Left cardiac atrium (tissue), 4 donors: ENCODE measurements around the gene WDFY4. TPM values are rescaled to one million over a fixed set of nuclear protein-coding genes. Genes with fewer than 3 reads are reported as not detected.

ENCODE experiments used
- ATAC-seq, 2 donors: fragments of 200-7000 bp; cut with Tn5 transposase; one replicate each; pipeline ENCODE4 v1.9.1; 2020; ENCODE audit warnings: mild to moderate bottlenecking in 2 of 2, moderate library complexity in 2 of 2
- DNase-seq: peaks from one replicate; pipeline ENCODE4 v3.0.0-alpha.2; 2020
- intact Hi-C, 2 donors: fragments of 100-400 bp; cut with DNase I; formaldehyde crosslinking; loops; one replicate each; pipeline versions ENCODE4 v1.14.1 to v1.15.1; 2022 to 2023
- total RNA-seq, 2 donors: library from RNA; stranded (reverse); fragmentation: NEBNext Ultra II Directional; extraction: Animal tissue kit (Norgen Biotek cat#: 25700); gene quantifications; one replicate each; pipeline ENCODE4 v1.2.1, GENCODE V29; 2021
- donor health status: DM: no; HTN: yes; CAD: no.
- donor health status: DM: no; HTN: yes; CAD: no; lungs with severe emphysema.
- donor health status: DM: yes; HTN: yes; CAD: no.
- donor health status: Dilated cardiomyopathy.

The WDFY4 gene
- total RNA-seq, 2 donors from 2014 or later: 2.6 to 3.8 TPM

GRCh38 chr10:48653347-48653746 lies 31.3 kb upstream of the WDFY4 start:
- ATAC-seq (no peak), DNase-seq (no peak)
- intact Hi-C loops: loop anchor here in 1 of 2 donors (5.0 to 10.0 kb wide), 2 partner anchors 86 to 289 kb away; no protein-coding TSS in a partner anchor

- no peak for ATAC-seq
- DNase-seq: no peak
- intact Hi-C loops: loop anchor here in 1 of 2 donors (5.0 to 10.0 kb wide), 2 partner anchors 87 to 289 kb away; no protein-coding TSS in a partner anchor
Observed at GRCh38 chr10:48653944-48654698, 30.6 kb upstream of the WDFY4 start.

GRCh38 chr10:48655411-48656240 lies 29.0 kb upstream of the WDFY4 start:
- peak; percentile 77 to 91 for ATAC-seq
- peak; percentile 85 for DNase-seq

DNA sequence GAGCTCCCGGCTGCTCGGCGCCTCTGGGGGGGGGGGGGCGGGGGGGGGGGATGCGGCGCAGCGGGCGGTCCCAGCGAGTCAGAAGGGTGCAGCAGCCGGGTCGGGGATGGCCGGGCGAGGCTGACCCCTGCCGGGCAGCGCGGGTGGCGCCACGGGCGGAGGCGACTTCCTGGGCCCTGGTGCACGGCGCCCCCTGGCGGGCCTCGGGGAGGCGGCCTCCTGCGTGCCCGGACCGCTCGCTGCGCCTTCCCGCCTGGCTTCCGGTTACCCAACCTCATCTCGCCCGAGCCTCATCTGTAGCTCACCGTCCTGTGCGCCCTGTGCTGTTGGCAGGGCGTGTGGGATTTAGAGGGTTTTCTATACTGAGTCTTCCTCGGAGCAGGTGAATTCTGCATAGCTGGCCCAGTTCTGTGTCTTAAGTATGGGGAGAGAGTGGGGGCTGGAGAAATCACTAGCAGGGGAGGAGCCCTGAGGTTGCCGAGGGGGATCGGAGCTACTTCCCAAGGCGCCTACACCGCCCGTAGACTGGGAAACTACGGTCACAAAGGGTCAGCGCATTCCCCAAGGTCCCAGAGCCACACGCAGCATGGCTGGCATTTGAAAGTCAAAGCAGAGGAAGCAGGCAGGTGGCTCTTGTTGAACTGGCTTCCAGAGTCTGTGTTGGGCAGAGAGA lies 28.3 kb upstream of the WDFY4 start:
- intact Hi-C loops: loop anchor here (1.0 to 10.0 kb wide), 6 partner anchors 104 to 861 kb away; no protein-coding TSS in a partner anchor
- ATAC-seq (peak; percentile 89 to 92), DNase-seq (peak; percentile 92)

More at GRCh38 chr10:48655411-48656240, 29.0 kb upstream of the WDFY4 start:
- intact Hi-C loops: loop anchor here (1.0 to 10.0 kb wide), 6 partner anchors 103 to 862 kb away; no protein-coding TSS in a partner anchor

DNA sequence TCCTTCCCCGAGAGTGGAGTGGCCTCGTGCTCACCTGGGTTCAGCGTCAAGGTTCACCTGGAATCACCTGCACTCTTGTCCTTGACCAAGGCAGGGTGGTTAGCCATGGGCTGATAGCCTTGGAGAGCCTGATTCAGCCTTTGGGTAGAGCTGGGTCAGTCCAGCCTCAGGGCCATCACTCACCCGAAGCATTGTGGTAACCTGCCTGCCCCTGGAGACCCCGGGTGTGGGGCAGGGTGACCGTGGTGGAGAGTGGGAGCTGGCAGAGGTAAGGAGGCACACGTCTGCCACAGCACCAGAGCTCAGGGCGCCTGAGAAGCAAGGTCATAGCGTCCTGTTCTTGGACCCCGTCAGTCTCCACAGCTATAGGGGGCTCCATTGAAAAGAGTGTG lies 27.8 kb upstream of the WDFY4 start:
- intact Hi-C loops: loop anchor here (1.0 to 10.0 kb wide), 6 partner anchors 104 to 860 kb away; no protein-coding TSS in a partner anchor
- ATAC-seq (no peak), DNase-seq (no peak)

- intact Hi-C loops: loop anchor here (2.0 to 10.0 kb wide), 4 partner anchors 105 to 860 kb away; no protein-coding TSS in a partner anchor
- DNase-seq (no peak), ATAC-seq (no peak)
Observed at GRCh38 chr10:48657416-48657815, 27.3 kb upstream of the WDFY4 start.

DNA sequence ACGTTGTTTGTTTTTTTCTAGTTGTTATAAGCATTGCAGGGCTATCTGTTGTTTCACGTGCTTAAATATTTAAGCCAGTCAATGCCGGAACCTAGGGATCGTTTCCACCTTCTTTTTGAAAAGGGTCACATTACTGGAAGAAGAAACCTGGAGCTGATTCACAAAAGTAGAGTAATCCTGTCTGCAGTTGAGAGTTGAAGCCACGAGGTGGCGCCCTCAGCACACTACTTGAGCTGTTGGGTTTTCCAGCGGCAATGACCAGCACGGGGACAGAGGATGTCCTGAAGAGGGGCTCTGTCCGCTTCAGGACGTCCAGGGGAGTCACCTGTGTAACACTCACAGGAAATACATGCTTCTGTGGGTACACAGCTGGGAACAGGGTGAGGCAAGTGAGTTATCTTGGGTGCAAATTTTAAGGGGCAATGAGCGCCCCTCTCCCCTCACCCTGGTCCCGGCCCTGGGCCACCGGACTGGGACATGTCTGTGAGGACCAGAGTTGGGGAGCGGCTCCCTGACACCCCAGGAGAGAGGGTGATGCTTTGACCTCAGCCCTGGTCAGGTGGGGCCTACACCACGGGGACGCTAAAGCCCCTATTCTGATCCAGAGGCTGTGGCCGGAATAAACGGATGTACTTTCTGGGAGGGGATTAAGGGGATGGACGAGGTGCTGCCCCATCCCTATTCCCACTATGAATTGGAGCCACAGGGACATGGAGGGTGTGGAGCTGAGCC lies 26.3 kb upstream of the WDFY4 start:
- no peak for ATAC-seq
- DNase-seq: peak; percentile 78
- intact Hi-C loops: loop anchor here (5.0 to 10.0 kb wide), 3 partner anchors 294 to 859 kb away; no protein-coding TSS in a partner anchor

- DNase-seq (no peak), ATAC-seq (no peak)
- intact Hi-C loops: loop anchor here (5.0 to 10.0 kb wide), 3 partner anchors 294 to 858 kb away; no protein-coding TSS in a partner anchor
Observed at GRCh38 chr10:48658975-48659269, 25.8 kb upstream of the WDFY4 start.

GRCh38 chr10:48659790-48660189 lies 24.9 kb upstream of the WDFY4 start:
- no peak for ATAC-seq
- no peak for DNase-seq
- intact Hi-C loops: loop anchor here (5.0 to 10.0 kb wide), 6 partner anchors 295 to 858 kb away; no protein-coding TSS in a partner anchor

GRCh38 chr10:48661441-48661840 lies 23.2 kb upstream of the WDFY4 start:
- DNase-seq (no peak), ATAC-seq (no peak)
- intact Hi-C loops: loop anchor here (5.0 to 10.0 kb wide), 3 partner anchors 313 to 493 kb away; no protein-coding TSS in a partner anchor

DNA sequence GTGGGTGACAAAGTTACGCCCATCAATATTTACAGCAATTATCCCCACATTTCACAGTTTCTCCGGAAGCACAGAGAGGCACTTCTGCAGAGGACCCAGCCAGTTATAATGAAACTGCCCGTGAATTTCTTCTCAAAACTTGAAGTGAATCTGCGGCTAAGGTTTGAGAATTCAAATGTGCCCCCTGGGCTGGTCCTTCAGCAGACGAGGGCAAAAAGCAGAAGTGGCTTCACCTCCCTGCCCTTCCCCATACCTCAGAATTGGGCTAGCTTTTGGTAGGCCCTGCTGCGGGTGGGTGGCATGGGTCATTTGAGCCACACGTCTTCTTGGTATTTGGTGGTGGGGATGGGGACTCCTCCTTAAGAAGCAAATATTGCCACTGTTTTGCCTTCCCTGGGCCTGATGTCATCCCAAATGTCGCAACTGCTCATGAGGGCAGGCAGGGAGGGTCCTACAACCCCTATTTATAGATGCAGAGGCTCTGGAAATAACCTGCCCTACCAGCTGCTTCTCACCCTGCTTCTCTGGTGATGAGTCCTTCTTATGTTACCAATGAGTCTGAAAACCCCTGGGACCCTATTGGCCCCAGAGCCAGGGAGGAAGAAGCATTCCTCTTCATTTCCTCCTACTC lies 16.6 kb upstream of the WDFY4 start:
- DNase-seq (no peak), ATAC-seq (no peak)
- intact Hi-C loops: loop anchor here in 1 of 2 donors (10.0 kb wide), 2 partner anchors 307 to 487 kb away; no protein-coding TSS in a partner anchor

GRCh38 chr10:48670978-48671913 lies 13.4 kb upstream of the WDFY4 start:
- ATAC-seq: no peak
- intact Hi-C loops: no loop called here
- DNase-seq: no peak

DNA sequence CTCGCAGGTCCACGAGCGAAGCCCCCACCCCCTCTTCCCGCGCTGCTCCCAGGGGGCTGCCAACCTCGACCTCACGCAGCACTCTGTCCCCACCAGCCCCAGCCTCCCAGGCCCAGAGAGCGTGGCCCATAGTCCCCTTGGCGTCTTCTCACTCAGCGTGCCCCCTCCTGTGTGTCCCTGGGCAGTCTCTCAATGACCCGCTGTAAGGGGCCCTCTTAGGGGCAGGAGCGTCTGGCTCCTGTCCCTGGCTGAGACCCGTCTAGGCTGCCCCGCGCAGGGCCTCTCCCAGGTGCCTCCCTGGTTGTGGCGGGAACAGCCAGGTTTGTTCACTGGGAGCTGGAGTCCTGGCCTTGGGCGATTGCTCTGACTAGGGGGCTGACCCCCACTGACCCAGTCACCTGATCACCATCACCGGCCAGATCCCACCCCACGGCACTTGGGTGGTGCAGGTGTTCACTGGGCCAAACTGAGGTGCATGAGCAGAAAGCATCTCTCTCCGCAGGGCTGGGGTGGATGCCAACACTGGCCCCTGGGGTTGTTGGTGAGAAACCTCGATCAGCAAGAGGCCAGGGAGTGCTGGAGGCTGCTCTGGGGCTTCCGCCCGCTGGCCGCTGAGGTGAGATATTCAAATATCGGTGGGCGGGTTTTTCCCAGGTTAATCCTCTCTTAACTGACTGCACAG lies 12.6 kb upstream of the WDFY4 start:
- ATAC-seq (no peak), DNase-seq (no peak)
- intact Hi-C loops: no loop called here

DNA sequence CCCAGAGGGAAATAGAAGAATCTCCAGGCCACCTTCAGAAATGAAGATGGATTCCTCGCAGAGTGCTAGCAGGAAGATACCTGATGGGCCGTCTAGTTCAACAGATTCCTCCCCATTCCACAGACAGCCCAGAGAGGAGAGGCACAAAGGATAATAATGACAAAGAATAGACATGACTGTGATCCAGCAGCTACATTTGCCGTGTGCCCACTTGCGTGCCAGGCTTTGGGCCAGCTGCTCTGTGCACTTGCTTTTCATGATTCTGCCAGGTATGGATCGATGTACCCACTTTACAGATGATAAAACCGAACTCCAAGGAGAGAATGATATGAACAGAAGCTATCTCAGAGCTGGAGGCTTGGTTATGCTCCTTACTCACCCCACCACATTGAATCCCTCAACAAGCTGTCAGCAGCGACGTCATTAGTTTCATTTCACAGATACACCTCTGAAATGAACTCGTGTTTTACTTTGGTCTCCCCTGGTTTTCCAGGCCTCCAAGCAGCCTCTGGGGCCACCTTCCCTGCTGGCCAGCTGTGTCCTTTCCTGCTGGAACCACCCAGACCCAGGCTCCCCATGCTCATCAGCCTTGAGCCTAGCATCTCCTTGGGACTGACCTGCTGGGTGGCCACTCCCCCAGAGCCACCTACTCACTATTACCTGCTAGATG lies 11.9 kb upstream of the WDFY4 start:
- intact Hi-C loops: no loop called here
- DNase-seq (no peak), ATAC-seq (no peak)

DNA sequence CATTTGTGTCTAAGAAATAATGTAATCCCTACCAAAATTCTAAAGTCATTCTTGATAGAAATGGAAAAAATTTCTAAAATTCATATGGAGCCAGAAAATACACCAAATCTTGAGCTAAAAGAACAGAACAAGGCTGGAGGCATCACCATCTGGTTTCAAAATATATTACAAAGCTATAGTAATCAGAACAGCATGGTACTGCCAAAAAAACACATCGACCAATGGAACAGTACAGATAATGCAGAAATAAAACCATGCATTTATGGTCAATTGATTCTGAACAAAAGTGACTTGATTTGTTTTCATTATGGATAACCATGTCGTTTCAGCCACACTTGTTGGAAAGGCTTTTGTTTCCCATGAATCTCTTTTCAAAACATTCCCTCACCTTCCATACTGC lies 7.0 kb upstream of the WDFY4 start:
- ATAC-seq (no peak), DNase-seq (no peak)
- intact Hi-C loops: no loop called here

- intact Hi-C loops: no loop called here
- no peak for ATAC-seq
- no peak for DNase-seq
Observed at GRCh38 chr10:48678041-48678440, 6.6 kb upstream of the WDFY4 start.
